Thoracic aorta (tissue), 2 donors: ENCODE measurements around the gene CPSF4L. TPM values are rescaled to one million over a fixed set of nuclear protein-coding genes. Genes with fewer than 3 reads are reported as not detected.

Source experiments
- ATAC-seq: fragments of 150-250 bp; one replicate; pipeline ENCODE4 v1.8.0; 2017; ENCODE audit warnings: low read depth; ENCODE audit not compliant: insufficient number of reproducible peaks, low FRiP score
- DNase-seq: peaks from one replicate; pipeline ENCODE4 v3.0.0-alpha.2; 2020; ENCODE audit warnings: low spot score
- H3K27ac ChIP-seq, 2 donors: fragments of 200-600 bp; sonication (generic); 1 replicate in 1 of 2; 2 replicates in 1 of 2; pipeline ENCODE4 v1.5.1; 2016; ENCODE audit warnings: mild to moderate bottlenecking in 2 of 2, moderate library complexity in 2 of 2
- H3K27me3 ChIP-seq: fragments of 200-600 bp; sonication (generic); replicated peaks from 2 replicates; pipeline ENCODE4 v1.6.0; 2016; ENCODE audit warnings: mild to moderate bottlenecking; ENCODE audit not compliant: insufficient read depth
- H3K36me3 ChIP-seq: fragments of 200-600 bp; sonication (generic); one replicate; pipeline ENCODE4 v1.5.1; 2016
- H3K4me1 ChIP-seq, 2 donors: fragments of 200-600 bp; sonication (generic); 1 replicate in 1 of 2; 2 replicates in 1 of 2; pipeline versions ENCODE4 v1.5.1 to v1.6.0; 2016; ENCODE audit warnings: low read depth in 2 of 2, mild to moderate bottlenecking in 1 of 2; ENCODE audit not compliant: control insufficient read depth in 1 of 2
- H3K4me3 ChIP-seq: fragments of 200-600 bp; sonication (generic); 2 replicates; pipeline ENCODE4 v1.5.1; 2016; ENCODE audit warnings: mild to moderate bottlenecking
- H3K9me3 ChIP-seq: fragments of 200-600 bp; sonication (generic); 2 replicates; pipeline ENCODE4 v1.5.1; 2016
- total RNA-seq, 2 donors: library from RNA; depleted of rRNA; stranded (reverse); fragments of >200 nt; gene quantifications; one replicate each; pipeline versions ENCODE4 v1.1.0 to v1.2.3, GENCODE V29; 2016
- TF ChIP-seq, protein P1 (sequence below): fragments of 200-600 bp; sonication (generic); IDR thresholded peaks from one replicate; pipeline ENCODE4 v1.5.1; 2019; ENCODE audit warnings: antibody characterized with exemption

Gene CPSF4L
- total RNA-seq, 2 donors from 2014 or later: not detected

DNA sequence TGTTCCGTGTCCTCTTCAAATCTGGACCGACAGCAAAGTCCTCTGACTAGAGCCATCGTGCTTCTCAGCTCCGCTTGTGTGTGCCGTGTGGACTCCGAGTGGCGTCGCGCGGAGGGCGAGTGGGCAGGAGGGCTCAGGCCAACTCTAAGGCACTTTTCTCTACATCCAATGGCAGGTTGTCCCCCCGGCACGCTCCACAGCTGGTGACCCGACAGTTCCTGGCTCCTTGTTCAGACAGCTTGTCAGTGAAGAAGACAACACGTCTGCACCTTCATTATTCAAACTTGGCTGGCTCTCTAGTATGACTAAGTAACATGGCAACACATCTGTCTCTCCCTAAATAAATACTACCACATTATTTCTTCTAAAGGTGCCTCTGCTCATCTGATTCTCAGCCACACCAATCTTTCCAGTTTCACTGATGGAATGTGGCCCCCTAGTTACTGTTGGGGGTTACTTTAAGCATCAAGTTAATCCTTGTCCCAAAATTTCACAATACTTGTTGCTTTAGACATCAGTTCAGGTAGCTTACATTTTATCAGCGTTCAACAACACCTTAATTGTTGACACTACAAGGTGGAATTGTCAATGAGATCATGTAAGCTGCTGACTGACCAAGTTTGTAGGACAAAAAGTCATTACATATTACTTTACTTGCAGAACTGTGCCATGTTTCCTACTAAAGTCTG is 53.4 kb downstream of the CPSF4L start:
- H3K4me1 ChIP-seq: no peaks in the 10 kb centered on the region
- H3K27me3 ChIP-seq: no peaks in the 10 kb centered on the region
- H3K9me3 ChIP-seq: no peaks in the 10 kb centered on the region
- no peak for ATAC-seq
- no peak overlapping the region for H3K27ac ChIP-seq
- no peak for DNase-seq
- TF ChIP-seq, protein P1, sequence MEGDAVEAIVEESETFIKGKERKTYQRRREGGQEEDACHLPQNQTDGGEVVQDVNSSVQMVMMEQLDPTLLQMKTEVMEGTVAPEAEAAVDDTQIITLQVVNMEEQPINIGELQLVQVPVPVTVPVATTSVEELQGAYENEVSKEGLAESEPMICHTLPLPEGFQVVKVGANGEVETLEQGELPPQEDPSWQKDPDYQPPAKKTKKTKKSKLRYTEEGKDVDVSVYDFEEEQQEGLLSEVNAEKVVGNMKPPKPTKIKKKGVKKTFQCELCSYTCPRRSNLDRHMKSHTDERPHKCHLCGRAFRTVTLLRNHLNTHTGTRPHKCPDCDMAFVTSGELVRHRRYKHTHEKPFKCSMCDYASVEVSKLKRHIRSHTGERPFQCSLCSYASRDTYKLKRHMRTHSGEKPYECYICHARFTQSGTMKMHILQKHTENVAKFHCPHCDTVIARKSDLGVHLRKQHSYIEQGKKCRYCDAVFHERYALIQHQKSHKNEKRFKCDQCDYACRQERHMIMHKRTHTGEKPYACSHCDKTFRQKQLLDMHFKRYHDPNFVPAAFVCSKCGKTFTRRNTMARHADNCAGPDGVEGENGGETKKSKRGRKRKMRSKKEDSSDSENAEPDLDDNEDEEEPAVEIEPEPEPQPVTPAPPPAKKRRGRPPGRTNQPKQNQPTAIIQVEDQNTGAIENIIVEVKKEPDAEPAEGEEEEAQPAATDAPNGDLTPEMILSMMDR: no peak
- H3K4me3 ChIP-seq: no peak overlapping the region
- peaks cover 35% of the 10 kb centered on the region for H3K36me3 ChIP-seq

DNA sequence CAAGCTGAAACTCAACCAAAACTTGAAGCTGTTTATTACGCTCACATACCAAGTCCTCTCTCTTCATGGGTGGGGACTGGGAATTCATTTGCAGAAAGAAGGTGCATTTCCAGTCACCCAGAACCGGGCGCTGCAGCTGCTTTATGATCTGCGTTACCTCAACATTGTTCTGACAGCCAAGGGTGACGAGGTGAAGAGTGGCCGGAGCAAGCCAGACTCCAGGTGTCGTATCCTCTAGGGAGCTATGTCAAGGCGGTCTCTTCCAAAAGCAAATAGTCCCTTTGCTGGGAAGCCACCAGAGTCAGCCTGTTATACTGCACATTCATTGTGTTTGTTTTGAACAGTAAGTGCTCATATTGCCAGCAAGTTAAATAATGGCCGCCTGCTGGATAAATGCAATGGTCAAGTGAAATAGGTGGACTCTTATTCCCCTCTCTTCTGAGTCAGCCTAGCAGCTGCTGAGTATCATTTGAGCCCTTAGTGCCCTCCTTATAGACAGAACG is 56.2 kb downstream of the CPSF4L start:
- no peaks in the 10 kb centered on the region for H3K27me3 ChIP-seq
- ATAC-seq (no peak), DNase-seq (no peak)
- peaks cover 49% of the 10 kb centered on the region for H3K36me3 ChIP-seq
- TF ChIP-seq, protein P1: no peak
- H3K27ac ChIP-seq: no peak overlapping the region
- H3K4me3 ChIP-seq: no peak overlapping the region
- H3K4me1 ChIP-seq: no peaks in the 10 kb centered on the region
- no peaks in the 10 kb centered on the region for H3K9me3 ChIP-seq

DNA sequence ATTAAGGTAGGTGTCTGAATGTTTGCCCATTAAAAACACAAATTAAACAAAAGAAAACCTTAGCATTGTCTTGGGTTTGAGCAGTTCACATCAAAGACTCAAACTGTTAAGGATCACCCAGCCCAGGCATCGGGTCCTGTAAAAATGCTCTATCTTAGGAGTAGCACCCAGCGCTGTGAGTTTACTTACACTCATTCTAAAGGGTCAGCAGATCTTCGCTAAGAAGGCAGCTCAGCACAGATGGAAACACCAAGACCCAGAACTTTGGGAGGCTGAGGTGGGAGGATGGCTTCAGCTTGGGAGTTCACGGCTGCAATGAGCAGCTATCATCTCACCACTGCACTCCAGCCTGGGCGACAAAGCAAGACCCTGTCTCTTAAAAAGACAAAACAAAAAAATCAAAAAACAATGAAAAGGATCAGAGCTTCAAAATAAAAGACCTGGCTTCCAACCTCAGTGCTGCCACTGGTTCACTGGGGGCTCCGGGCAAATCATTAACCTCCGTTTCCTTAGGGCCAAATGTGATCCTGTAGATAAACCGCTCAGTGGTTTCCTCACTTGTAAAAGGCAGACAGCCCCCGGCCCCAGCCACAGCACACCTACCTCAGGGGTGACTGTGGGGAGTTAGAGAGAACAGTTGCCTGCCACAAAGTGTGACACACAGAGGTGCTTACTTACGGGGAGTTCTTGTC is 57.7 kb downstream of the CPSF4L start:
- Histone ChIP-seq H3K27me3 (no peaks in the 10 kb centered on the region), H3K27ac (no peak overlapping the region), H3K9me3 (no peaks in the 10 kb centered on the region), H3K4me1 (no peaks in the 10 kb centered on the region), H3K36me3 (peaks cover 56% of the 10 kb centered on the region), H3K4me3 (no peak overlapping the region)
- ATAC-seq (no peak), DNase-seq (no peak)
- TF ChIP-seq, protein P1: no peak

DNA sequence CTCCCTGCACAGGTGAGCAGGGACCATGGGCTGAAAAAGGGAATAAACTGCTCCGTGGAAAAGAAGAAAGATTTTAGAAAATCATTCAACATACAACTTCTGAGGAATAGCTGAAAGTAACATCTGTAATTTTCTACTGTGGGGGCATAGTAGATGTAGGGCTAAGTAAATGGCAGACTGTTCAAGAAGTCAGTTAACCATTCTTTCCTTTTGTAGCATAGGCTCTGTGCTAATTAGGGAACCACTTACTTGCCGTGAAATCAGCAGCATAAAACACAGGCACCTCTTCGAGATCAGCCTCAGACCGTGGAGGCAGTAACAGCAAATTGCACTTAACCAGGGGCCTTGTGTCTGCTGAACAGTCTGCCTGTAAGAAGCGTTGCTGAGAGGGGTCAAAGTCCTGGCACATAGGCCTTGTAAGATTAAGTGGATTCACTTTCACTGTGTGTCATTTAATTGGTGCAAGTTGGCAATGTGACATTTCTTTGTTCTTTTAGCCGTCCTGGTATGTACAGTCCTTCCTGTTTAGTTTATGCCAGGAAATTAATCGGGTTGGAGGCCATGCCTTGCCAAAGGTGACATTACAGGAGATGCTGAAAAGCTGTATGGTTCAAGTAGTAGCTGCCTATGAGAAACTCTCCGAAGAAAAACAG is 58.4 kb downstream of the CPSF4L start:
- no peak for DNase-seq
- Histone ChIP-seq H3K36me3 (peaks cover 58% of the 10 kb centered on the region), H3K4me3 (no peak overlapping the region), H3K4me1 (no peaks in the 10 kb centered on the region), H3K9me3 (no peaks in the 10 kb centered on the region), H3K27me3 (no peaks in the 10 kb centered on the region), H3K27ac (no peak overlapping the region)
- ATAC-seq: no peak
- TF ChIP-seq, protein P1: no peak
